ENCODE measurements around the gene RBM15B. TPM values are rescaled to one million over a fixed set of nuclear protein-coding genes. Genes with fewer than 3 reads are reported as not detected.

RBM15B gene
- total and polyA plus RNA-seq, 9 of the 15 experiments (the other 6 are each of a cell fraction or from before 2014, with no cell fraction given) = 1.8 to 21.0 (median 10.5) TPM

DNA sequence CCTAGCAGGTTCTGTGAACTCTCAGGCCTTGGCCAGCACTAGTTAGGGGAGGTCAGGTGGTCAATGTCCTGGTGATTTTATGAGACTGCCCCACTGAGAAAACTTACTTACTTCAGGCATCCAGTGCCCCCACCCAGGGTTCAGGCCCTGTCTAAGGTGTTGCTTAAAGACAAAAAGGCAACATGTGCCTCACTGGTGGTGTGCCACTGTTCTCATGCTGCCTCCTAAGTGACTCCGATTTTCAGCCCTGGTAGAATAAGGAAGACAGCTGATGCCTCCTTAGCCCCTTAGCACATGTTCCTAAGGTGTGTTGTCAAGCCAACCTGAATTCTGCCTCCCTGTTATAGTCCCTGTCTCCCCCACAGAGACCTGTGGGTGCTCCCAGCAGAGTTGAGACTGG, 5.3 kb downstream of the RBM15B start:
- ChIA-PET POLR2A (interaction anchor here (0.9 to 1.3 kb wide), 4 partner anchors 9 to 12 kb away, joined by 3 to 5 read pairs (median 4); partner anchors contain the start of gene MANF), CTCF (ENCODE audit: low intra/inter-chr PET ratio) (no interaction called here)
- FAIRE-seq (no peak), ATAC-seq (no peak; the same call in 2 of the 3 replicates), DNase-seq (ENCODE audit: extremely low read depth in 1 of 4, low spot score in 3 of 4) (no peak)
- Histone ChIP-seq H3K9me1 (ENCODE audit: control insufficient read depth, insufficient read depth, low read length) (peaks cover 8% of the 10 kb centered on the region), H3K9ac (ENCODE audit: insufficient read depth in 1 of 2, low read depth in 2 of 2, low read length in 2 of 2) (no peak overlapping the region), H4K20me1 (replicated peaks; ENCODE audit: control insufficient read depth, insufficient read depth, low read length) (peaks cover 19% of the 10 kb centered on the region; the same call in 1 of the 2 replicates), H3K4me2 (ENCODE audit: insufficient read depth, low read length) (no peak overlapping the region), H3K79me2 (ENCODE audit: control insufficient read depth, insufficient read depth, low read length) (peaks cover 43% of the 10 kb centered on the region), H2AFZ (ENCODE audit: low read depth, low read length) (no peak overlapping the region), H3K36me3 (ENCODE audit: control insufficient read depth, insufficient read depth, low read length) (peaks cover 85% of the 10 kb centered on the region; the same call in 2 of the 3 replicates), H3K4me3 (no peak overlapping the region), H3K4me1 (replicated peaks in 1 of 2; ENCODE audit: control insufficient read depth in 2 of 2, insufficient read depth in 2 of 2, low read length in 2 of 2) (peaks cover 6 to 28% of the 10 kb centered on the region in 2 experiments; a peak in 4 of 5 replicates), H3K27ac (ENCODE audit: extremely low read depth, low read depth, low read length) (no peak overlapping the region), H3K9me3 (replicated peaks; ENCODE audit: control insufficient read depth, insufficient read depth, low read depth, low read length) (no peaks in the 10 kb centered on the region), H3K27me3 (ENCODE audit: control insufficient read depth in 2 of 2, insufficient read depth in 2 of 2, low read length in 2 of 2) (no peaks in the 10 kb centered on the region)
- 100% methylated on average over 1 of the region's 1 CpG for WGBS (ENCODE audit: insufficient coverage, low coverage, missing lambda C conversion rate)
- in situ Hi-C loops (cut with MboI) (no loop called here), intact Hi-C loops (cut with micrococcal nuclease) (no loop called here)
- BruUV-seq (replicated peaks) = no TSS peak
- TF ChIP-seq BDP1 (IDR thresholded peaks at IDR 0.05; ENCODE audit: insufficient read depth, insufficient read length) = no peak
- TF ChIP-seq RAD51 (IDR thresholded peaks at IDR 0.05; ENCODE audit: borderline replicate concordance, low read depth) = no peak

DNA sequence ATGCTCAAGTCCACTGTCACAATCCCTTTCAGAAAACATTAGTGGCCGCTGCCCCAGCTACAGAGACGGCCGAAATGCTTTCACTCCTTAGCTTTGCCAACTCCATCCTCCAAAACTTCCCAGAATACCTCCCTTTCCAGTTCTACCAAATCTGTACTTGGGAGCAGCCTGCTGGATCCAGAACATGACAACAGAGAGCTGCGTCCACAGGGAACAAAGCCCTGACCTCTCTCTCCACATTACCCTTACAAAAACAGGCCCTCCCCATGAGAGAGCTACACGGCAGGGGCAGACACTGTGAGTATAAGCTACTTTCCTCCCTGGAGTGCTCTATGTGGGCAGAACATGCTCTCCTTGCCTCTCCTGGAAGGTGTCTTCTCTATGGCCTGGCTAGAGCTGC, 6.3 kb downstream of the RBM15B start:
- ATAC-seq = no peak
- CTCF ChIA-PET (ENCODE audit: low intra/inter-chr PET ratio) = no interaction called here

More for the DNA sequence above, 6.3 kb downstream of the RBM15B start:
- intact Hi-C loops (cut with micrococcal nuclease) = no loop called here
- H3K4me2 ChIP-seq (ENCODE audit: insufficient read depth, low read length) = no peak overlapping the region
- peaks cover 15% of the 10 kb centered on the region; the same call in 1 of the 2 replicates for H4K20me1 ChIP-seq (replicated peaks; ENCODE audit: control insufficient read depth, insufficient read depth, low read length)
- POLR2A ChIA-PET = interaction anchor here (0.7 to 1.0 kb wide), 2 partner anchors 13 to 57 kb away, joined by 3 read pairs; no protein-coding TSS in a partner anchor
- H3K9ac ChIP-seq (ENCODE audit: insufficient read depth in 1 of 2, low read depth in 2 of 2, low read length in 2 of 2) = no peak overlapping the region
- 87% methylated on average over 5 of the region's 5 CpGs for WGBS (ENCODE audit: insufficient coverage, low coverage, missing lambda C conversion rate)
- H2AFZ ChIP-seq (ENCODE audit: low read depth, low read length) = no peak overlapping the region
- H3K4me1 ChIP-seq (replicated peaks in 1 of 2; ENCODE audit: control insufficient read depth in 2 of 2, insufficient read depth in 2 of 2, low read length in 2 of 2) = peaks cover 3 to 19% of the 10 kb centered on the region in 2 experiments; a peak in 4 of 5 replicates
- no peak overlapping the region for H3K27ac ChIP-seq (ENCODE audit: extremely low read depth, low read depth, low read length)
- FAIRE-seq (no peak), DNase-seq (ENCODE audit: extremely low read depth in 1 of 4, low spot score in 3 of 4) (no peak)
- H3K27me3 ChIP-seq (ENCODE audit: control insufficient read depth in 2 of 2, insufficient read depth in 2 of 2, low read length in 2 of 2) = no peaks in the 10 kb centered on the region
- no peak for TF ChIP-seq SMARCB1 (IDR thresholded peaks at IDR 0.05; ENCODE audit: insufficient read length, low read depth)
- no peak for TF ChIP-seq MCM7 (IDR thresholded peaks at IDR 0.05)
- no peak for TF ChIP-seq SMAD4 (CRISPR knock-in tag; conservative IDR thresholded peaks at IDR 0.05)
- TF ChIP-seq POU5F1 (IDR thresholded peaks at IDR 0.05; ENCODE audit: borderline replicate concordance, low read depth, low read length, partially characterized antibody) = no peak
- TF ChIP-seq GATAD2B (IDR thresholded peaks at IDR 0.05; ENCODE audit: borderline replicate concordance) = no peak
- no peak for TF ChIP-seq SUPT5H (IDR thresholded peaks at IDR 0.05)
- TF ChIP-seq ZNF347 (CRISPR knock-in tag; IDR thresholded peaks at IDR 0.05; ENCODE audit: low read depth) = no peak
- TF ChIP-seq HDGF (IDR thresholded peaks at IDR 0.05) = no peak
- TF ChIP-seq, protein P1, sequence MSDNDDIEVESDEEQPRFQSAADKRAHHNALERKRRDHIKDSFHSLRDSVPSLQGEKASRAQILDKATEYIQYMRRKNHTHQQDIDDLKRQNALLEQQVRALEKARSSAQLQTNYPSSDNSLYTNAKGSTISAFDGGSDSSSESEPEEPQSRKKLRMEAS (CRISPR knock-in tag; IDR thresholded peaks at IDR 0.05) = no peak
- TF ChIP-seq, protein P2, sequence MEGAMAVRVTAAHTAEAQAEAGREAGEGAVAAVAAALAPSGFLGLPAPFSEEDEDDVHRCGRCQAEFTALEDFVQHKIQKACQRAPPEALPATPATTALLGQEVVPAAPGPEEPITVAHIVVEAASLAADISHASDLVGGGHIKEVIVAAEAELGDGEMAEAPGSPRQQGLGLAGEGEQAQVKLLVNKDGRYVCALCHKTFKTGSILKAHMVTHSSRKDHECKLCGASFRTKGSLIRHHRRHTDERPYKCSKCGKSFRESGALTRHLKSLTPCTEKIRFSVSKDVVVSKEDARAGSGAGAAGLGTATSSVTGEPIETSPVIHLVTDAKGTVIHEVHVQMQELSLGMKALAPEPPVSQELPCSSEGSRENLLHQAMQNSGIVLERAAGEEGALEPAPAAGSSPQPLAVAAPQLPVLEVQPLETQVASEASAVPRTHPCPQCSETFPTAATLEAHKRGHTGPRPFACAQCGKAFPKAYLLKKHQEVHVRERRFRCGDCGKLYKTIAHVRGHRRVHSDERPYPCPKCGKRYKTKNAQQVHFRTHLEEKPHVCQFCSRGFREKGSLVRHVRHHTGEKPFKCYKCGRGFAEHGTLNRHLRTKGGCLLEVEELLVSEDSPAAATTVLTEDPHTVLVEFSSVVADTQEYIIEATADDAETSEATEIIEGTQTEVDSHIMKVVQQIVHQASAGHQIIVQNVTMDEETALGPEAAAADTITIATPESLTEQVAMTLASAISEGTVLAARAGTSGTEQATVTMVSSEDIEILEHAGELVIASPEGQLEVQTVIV (CRISPR knock-in tag; IDR thresholded peaks at IDR 0.05; ENCODE audit: borderline replicate concordance) = no peak
- no peak for TF ChIP-seq EZH2 (IDR thresholded peaks at IDR 0.05; ENCODE audit: borderline replicate concordance, low read depth, low read length)
- no peak for TF ChIP-seq CXXC5 (CRISPR knock-in tag; IDR thresholded peaks at IDR 0.05)
- TF ChIP-seq CBX5 (IDR thresholded peaks at IDR 0.05; ENCODE audit: borderline replicate concordance, low read depth) = no peak
- no peak for TF ChIP-seq MAFK (IDR thresholded peaks at IDR 0.05; ENCODE audit: low read length)
- H3K36me3 ChIP-seq (ENCODE audit: control insufficient read depth, insufficient read depth, low read length) = peaks cover 90% of the 10 kb centered on the region; the same call in 2 of the 3 replicates
- in situ Hi-C loops (cut with MboI) = no loop called here
- BruUV-seq (replicated peaks) = no TSS peak
- peaks cover 7% of the 10 kb centered on the region for H3K9me1 ChIP-seq (ENCODE audit: control insufficient read depth, insufficient read depth, low read length)
- H3K9me3 ChIP-seq (replicated peaks; ENCODE audit: control insufficient read depth, insufficient read depth, low read depth, low read length) = no peaks in the 10 kb centered on the region
- H3K79me2 ChIP-seq (ENCODE audit: control insufficient read depth, insufficient read depth, low read length) = peaks cover 33% of the 10 kb centered on the region
- no peak overlapping the region for H3K4me3 ChIP-seq

Measured in K562 (cell line).